GM18867 (cell line): ENCODE data around the gene ARHGAP29.

Experiments
- ATAC-seq: cut with Tn5 transposase; IDR thresholded peaks from one replicate; pipeline ENCODE4 v1.9.1; 2021; ENCODE audit warnings: mild to moderate bottlenecking, moderate library complexity; ENCODE audit not compliant: unreplicated experiment

Gene ARHGAP29

DNA sequence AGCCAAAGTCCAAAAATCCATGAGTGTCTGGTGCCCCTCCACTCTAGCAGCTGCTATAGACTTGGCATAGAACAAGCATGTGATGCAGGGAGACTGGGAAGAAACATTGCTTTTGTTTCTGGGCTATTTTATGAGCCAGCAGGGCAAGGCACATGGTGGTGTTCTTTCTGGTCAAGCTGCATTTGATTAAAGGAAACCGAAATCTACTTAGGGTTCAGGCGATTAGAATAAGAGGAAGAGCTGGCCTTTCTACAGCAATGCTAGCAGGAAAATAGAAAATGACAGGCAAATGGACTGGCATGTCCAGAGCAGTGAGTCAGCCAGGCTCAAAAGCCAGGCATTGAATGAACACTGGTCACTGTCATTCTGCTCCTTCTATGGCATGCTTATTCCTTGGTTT, 28.5 kb upstream of the ARHGAP29 start:
- no peak for ATAC-seq

DNA sequence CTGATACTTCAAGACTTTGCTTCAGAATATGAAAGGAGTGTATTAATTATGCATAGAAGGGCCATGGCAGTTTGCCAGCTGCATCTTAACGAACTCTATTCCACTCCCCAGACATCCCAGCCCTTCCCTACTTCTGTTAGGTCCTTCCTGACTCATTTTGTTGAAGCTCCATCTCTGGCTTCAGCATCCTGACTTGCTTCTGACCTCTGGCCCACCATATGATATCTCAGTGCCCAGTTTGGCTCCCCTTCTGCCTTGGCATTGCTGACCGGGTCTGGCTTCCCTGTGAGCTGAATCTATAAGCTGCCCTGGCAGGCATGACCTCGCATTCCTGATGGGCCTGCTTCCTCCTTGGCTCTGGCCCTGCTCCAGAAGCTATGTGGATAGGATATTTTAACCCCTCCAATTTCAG, 27.6 kb upstream of the ARHGAP29 start:
- no peak for ATAC-seq

DNA sequence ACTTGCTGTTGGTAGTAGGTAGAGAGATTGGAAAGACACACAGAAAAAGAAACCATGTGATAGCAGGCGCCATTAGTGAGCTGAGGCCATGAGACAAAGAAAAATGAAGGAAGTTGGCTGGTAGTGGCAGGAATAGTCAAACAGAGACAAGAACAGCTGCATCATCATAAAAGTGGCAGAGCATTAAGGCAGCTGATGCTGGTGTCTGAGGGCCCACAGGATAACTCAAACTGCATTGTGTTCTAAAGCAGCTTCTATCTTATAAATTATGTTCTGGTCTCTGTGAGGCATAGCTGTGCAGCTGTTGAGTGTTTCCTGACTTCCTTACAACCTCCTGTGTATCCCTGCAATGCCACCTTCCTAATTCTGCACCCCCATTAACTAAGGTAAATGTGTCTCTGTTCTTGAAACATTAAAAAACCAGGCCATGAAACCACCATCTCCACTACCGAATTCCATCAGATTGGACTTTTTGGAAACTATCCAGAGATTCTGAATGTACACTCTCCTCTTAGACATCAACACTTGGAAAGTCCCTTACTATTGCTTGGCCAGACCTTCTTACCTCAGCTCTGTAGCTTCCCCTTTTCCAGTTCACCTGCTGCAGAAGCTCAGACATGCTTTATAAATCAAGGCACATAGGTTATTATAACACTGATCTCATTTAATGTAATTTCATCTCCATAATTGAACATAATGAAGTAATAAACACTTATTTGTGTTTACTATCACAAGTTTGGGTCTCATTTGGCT, 23.4 kb upstream of the ARHGAP29 start:
- no peak for ATAC-seq

GRCh38 chr1:94259635-94260289, 22.4 kb upstream of the ARHGAP29 start:
- no peak for ATAC-seq

- ATAC-seq: no peak
Measured at GRCh38 chr1:94258873-94259331, 21.5 kb upstream of the ARHGAP29 start.

GRCh38 chr1:94257444-94257843, 20.1 kb upstream of the ARHGAP29 start:
- no peak for ATAC-seq

- ATAC-seq: no peak
Measured at GRCh38 chr1:94255476-94255875, 18.1 kb upstream of the ARHGAP29 start.

- ATAC-seq: no peak
Measured at GRCh38 chr1:94254073-94254810, 16.9 kb upstream of the ARHGAP29 start.

GRCh38 chr1:94253456-94254017, 16.2 kb upstream of the ARHGAP29 start:
- no peak for ATAC-seq

DNA sequence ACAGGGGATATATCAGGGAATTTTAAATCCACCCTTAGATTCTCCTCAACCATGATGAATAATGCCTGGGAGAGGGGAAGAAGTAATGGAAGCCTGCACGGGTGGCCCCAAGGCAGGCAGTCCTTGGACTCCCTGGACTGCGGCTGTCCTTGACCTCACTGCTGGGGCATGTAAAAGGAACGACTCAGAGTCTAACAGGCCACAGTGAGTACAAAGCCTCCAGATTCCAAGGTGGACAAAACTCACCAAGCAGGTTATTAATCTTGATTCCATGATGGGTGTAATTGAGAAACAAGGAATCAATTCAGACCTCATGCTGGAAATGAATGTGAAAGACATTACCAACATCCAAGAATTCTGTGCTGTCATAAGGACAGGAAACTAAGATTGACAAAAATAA, 13.0 kb upstream of the ARHGAP29 start:
- ATAC-seq: no peak

DNA sequence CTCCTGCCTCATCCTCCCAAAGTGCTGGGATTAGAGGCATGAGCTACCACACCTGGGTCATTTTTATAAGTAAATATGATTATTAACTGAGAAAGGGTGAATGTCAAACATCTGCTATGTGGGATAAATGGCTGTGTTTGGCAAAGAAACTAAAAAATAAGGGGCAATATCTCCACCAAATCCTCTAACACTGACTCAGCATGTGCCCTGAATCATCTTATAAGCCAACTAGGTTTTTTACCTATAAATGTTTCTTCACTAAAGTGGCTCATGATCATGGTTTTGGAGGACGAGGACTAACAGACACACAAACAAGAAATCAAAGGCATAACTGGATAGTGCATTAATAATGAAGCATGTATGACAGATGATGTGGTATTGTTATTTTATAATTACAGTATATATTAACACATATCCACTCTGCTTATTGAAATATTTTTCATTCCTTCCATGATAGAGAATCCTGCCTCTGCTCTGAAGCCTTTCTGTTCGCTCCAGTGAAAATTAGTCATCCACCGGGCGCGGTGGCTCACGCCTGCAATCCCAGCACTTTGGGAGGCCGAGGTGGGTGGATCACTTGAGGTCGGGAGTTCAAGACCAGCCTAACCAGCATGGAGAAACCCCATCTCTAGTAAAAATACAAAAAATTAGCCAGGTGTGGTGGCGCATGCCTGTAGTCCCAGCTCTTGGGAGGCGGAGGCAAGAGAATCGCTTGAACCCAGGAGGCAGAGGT, 11.7 kb upstream of the ARHGAP29 start:
- no peak for ATAC-seq

GRCh38 chr1:94247138-94248094, 10.0 kb upstream of the ARHGAP29 start:
- ATAC-seq: peak; percentile 91

DNA sequence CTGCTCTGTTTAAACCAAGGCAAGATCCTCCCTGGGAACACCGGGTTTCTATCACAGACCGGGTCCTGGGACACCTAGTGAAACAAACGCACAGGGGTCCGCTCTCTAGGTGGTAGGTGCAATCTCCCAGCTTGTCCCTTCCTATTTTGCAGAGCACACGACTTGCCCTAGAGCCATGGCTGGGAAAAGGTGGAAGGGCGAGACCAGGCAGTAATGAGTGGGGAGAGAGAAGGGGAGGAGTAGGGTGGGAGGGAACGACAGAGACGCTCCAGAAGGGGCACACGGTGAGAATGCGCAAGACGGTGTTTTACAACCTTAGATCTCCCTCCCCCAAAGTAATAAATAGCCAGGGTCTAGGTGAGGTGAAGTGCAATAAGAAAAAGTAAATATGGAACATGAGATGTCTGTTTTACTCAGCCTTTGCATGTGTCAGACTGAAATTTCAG, 9.3 kb upstream of the ARHGAP29 start:
- ATAC-seq: no peak

DNA sequence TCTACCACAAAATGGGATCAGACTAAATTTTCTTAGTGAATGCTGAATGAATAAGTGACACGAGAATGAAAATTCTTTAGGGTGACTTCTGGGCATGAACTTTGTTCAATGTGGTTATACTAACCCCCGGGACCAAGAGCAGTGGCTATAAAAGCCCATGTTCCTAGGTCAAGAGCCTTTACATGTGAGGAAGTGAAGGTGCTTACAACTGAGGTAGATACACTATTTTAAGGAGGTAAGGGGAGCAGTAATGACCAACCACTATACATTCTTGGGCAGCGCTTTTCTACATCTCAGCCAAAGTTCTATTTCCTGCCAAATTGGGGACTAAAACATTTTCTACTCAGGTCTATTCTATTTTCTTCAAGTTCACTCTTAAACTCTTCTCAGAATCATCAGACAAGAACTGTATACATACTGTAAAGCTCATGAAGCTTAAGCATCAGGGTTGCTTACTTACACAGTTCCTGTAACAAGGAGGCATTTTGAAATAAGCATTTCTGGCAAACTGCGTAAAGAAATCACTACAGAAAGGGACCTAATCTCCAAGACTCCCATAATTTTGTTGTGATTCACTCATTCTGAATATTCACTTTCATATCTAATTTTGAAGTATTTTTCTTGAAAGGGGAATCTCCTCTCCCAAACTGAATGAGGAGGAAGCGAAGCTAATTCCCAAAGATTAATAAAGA, 8.5 kb upstream of the ARHGAP29 start:
- no peak for ATAC-seq

DNA sequence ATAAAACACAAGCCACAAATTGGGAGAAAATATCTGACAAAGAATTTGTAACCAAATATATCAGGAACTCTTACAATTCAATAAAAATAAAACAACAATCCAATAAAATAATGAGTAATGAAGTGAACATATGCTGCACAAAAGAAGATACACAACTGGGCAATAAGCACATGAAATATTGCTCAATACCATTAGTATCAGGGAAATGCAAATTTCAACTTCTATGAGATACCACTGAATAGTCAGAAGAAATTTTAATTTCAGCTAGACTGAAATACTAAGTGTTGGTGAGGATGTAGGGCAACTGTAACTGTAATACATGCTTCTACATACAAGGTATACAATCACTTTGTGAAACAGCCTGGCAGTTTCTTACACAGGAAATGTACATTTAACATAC, 7.4 kb upstream of the ARHGAP29 start:
- ATAC-seq: no peak

GRCh38 chr1:94243665-94244064, 6.3 kb upstream of the ARHGAP29 start:
- no peak for ATAC-seq

GRCh38 chr1:94240822-94241221, 3.4 kb upstream of the ARHGAP29 start:
- ATAC-seq: no peak

DNA sequence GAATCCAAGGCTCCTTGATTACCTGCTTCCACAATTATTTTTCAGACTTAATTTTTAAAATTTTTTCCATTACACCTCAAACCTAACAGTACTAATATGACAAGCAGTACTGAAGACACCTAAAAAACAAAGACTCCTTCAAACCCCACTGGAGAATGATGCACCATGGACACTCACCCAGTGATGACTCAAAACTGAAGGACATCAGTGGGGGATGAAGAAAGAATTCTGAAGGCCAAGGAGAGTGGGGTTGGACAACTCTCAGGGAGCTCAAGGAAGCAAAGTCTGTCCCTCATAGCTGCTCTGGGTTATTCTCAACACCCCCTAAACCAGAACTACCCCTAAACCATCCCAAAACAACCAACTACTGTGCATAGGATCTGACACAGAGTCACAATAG, 2.4 kb upstream of the ARHGAP29 start:
- ATAC-seq: no peak

- no peak for ATAC-seq
Measured at GRCh38 chr1:94239051-94239450, 1.7 kb upstream of the ARHGAP29 start.
